Mesangial cell (primary cell): Measurements from ENCODE around the gene OR10V1. TPM values are rescaled to one million over a fixed set of nuclear protein-coding genes. Genes with fewer than 3 reads are reported as not detected.

ENCODE experiments used
- total RNA-seq: library from RNA; depleted of rRNA; stranded (reverse); fragments of >200 nt; gene quantifications from 2 replicates; pipeline ENCODE4 v1.2.3, GENCODE V29; 2015

Gene OR10V1, protein sequence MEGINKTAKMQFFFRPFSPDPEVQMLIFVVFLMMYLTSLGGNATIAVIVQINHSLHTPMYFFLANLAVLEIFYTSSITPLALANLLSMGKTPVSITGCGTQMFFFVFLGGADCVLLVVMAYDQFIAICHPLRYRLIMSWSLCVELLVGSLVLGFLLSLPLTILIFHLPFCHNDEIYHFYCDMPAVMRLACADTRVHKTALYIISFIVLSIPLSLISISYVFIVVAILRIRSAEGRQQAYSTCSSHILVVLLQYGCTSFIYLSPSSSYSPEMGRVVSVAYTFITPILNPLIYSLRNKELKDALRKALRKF
- not detected in 2 replicates for total RNA-seq

DNA sequence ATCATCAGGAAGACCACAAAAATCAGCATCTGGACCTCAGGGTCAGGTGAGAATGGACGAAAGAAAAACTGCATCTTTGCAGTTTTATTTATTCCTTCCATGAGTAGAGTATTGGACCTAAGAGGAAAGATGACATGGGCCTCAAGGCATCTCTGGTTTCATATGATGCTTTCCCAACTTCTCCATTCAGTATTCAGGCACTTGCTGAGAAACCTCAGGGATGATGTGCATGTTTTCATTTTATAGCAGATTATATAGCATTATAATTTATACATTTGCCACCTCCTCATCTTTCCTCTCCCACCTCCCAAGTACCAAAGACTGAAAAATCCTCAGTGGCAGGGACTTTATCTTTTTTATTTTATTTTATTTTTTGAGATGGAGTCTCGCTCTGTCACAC is at the start of gene OR10V1:
Gene OR10V1, minus strand, starts transcription at position 101 of the 400 bp plus-strand sequence. Its CDS starts 0 bp downstream, at position 101.

DNA sequence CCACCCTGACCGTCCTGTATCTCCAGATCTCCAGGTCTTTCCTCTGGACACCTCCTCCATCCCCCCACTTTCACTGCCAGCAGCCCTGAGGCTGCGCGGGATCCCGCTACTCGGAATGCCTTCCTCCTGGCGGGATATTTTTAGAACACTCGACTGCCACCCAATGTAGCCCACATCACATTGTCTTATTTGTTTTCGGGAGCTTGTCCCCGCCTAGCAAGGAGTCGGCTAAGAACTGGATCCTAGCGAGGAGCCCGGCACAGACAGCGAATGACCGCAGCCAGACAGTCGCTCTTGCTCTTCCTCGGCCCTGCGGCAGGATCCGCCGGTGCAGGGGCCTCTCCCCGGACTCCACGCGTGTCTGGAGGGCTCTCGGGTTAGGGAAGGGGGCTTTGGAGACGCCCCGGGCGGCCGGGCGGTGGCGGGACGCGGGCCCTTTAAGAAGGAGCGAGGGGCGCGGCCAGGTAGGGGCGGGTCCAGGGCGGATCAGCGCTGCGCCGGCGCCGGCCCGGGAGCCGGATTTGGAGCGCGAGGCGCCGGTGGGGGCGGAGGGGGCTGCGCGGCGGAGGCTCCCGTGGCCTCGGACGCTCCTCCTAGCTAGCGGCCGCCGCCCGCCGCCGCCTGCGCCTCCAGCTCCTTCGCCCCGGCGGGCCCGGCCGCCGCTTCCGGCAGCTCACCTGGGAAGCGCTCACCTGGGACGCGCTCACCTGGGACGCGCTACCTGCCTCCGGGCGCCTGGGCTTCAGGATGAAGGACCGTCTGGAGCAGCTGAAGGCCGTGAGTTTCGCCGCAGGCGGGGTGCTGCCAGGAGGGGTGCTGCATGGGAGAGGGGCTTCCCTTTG is 41.4 kb upstream of the OR10V1 start, which contains the start of gene STX3:
Gene STX3, plus strand, starts transcription at position 518 of the 842 bp plus-strand sequence. Its CDS starts 230 bp downstream, at position 748.

DNA sequence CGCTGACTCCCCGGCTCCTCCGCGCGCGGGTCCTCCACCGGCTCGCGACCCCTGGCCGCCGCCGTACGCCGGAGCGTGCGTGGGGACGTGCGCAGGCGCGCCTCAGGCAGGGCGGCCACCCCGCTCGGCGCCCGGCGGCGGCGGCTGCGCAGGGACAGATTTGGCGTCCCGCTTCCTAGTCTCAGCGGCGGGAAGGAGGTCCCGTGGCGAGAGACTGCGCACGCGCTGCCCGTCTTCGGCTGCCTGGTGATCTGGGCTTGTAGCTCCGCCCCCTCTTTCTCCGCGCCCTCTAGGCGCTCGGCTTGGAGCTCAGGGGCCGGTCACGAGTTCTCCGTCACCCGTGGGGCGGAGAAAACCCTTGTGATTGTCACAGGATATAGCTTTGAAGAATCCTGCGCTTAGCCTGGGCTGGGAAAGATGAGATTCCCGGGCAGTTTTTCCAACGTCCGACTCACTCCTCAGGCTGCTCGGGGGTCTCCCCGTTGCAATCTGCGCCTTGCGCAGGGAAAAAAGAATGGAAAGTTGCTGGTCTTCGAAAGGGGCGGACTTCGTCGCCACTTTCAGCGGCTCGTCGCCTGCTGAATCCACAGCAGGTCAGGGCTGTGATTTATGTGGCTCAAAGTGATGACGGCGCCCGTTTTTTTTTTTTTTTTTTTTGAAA is 44.6 kb downstream of the OR10V1 start, which contains the start of gene PATL1:
Gene PATL1, minus strand, starts transcription at position 88 of the 661 bp plus-strand sequence. CDS start 142 bp downstream, outside the sequence.

Other genes with a start within 250 kb of the OR10V1 start
- gene OR4D10, start 240.5 kb downstream of the OR10V1 start, total RNA-seq, result not detected in 2 replicates
- gene OR4D11, start 210.3 kb downstream of the OR10V1 start, total RNA-seq, result not detected in 2 replicates
- gene OR4D9, start 202.3 kb downstream of the OR10V1 start, total RNA-seq, result not detected in 2 replicates
- gene OSBP, start 98.1 kb downstream of the OR10V1 start, total RNA-seq, result 16.5 and 22.4 TPM in 2 replicates
- gene PATL1, start 44.8 kb downstream of the OR10V1 start, total RNA-seq, result 12.7 and 13.9 TPM in 2 replicates
- 19.7 and 48.4 TPM in 2 replicates for gene STX3, start 41.5 kb upstream of the OR10V1 start, total RNA-seq
- 38.2 and 55.6 TPM in 2 replicates for gene MRPL16, start 96.9 kb upstream of the OR10V1 start, total RNA-seq
- not detected in 2 replicates for gene CBLIF, start 131.7 kb upstream of the OR10V1 start, total RNA-seq
- not detected in 2 replicates for gene TCN1, start 152.6 kb upstream of the OR10V1 start, total RNA-seq
- gene OOSP3, start 164.9 kb upstream of the OR10V1 start, total RNA-seq, result not detected in 2 replicates
- not detected in 2 replicates for gene OOSP1, start 224.6 kb upstream of the OR10V1 start, total RNA-seq